HG03097 (cell line): ENCODE measurements around the gene USP15.

Experiments used
- ATAC-seq: cut with Tn5 transposase; IDR thresholded peaks from one replicate; pipeline ENCODE4 v1.9.1; 2021; ENCODE audit not compliant: unreplicated experiment, low FRiP score

The USP15 gene

DNA sequence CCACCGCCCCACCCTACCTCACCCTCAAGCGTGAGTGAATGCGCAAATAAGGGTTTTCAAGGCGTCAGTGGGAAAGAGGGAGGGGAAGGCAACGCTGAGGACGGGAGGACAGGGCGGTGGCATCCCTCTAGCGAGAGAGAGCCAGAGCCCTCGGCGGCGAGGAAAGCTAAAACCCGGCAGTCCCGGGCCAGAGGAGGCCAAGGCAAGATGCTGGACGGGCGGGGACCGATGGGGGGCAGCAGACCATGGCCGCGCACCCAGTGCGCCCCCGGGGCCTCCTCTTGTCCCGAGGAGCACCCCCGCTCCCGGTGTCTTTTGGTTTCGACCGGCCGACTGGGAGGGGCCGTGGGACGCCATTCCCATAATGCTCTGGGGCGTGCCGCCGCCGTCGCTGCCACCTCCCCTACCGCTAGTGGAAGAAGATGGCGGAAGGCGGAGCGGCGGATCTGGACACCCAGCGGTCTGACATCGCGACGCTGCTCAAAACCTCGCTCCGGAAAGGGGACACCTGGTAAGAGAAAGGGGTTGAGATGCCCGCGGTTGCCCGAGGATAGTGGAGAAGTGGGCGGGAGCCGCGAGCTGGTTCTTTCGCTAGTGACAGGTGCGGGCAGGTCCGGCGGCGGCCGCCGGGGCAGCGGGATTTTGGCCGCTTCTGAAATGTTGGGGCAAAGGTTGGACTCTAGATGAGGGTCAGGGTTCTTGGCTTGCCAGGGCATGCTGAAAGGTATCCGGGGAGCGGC is at the start of gene USP15:
Gene USP15, plus strand, starts transcription at position 412 of the 740 bp plus-strand sequence. Its CDS starts 11 bp downstream, at position 423.
- ATAC-seq: peak; percentile 76

GRCh38 chr12:62210422-62210821 is 49.8 kb upstream of the USP15 start:
- ATAC-seq: peak; percentile 61

- ATAC-seq: no peak
Observed at GRCh38 chr12:62211510-62211909, 48.7 kb upstream of the USP15 start.

DNA sequence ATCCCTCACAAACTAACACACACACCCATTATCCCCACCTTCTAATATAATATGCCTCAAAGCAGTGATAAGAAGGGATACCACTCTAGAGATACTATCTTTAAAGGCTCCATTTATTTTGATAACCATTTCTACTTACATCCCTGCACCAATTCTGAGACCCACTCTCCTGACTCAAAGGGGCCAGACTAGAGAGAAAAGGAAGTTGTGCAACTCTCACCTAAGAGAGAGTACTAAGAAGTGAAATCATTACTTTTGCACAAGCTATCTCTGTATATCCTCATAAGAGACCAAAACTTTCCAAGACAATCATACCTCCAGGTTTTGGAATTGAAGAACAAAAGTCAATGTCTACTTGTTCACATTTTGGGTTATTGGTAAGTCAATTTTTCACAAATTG is 45.4 kb upstream of the USP15 start:
- no peak for ATAC-seq

GRCh38 chr12:62215506-62215905 is 44.7 kb upstream of the USP15 start:
- no peak for ATAC-seq

- ATAC-seq: no peak
Observed at GRCh38 chr12:62217466-62218194, 42.6 kb upstream of the USP15 start.

GRCh38 chr12:62221107-62221506 is 39.1 kb upstream of the USP15 start:
- no peak for ATAC-seq

DNA sequence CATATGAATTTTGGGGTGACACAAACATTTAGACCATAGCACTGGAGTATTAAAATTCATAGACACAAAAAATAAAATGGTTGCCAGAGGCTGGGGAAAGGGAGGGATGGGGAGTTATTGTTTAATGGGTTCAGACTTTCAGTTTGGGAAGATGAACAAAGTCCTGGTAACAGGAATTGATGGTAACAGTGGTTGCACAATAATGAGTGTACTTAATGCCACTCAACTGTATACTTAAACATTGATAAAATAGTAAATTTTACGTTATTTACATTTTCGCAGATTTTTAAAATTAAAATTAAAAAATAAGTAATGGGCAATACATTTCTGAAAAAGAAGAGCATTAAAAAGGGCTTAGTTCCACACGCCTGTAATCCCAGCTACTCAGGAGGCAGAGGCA is 35.6 kb upstream of the USP15 start:
- no peak for ATAC-seq

DNA sequence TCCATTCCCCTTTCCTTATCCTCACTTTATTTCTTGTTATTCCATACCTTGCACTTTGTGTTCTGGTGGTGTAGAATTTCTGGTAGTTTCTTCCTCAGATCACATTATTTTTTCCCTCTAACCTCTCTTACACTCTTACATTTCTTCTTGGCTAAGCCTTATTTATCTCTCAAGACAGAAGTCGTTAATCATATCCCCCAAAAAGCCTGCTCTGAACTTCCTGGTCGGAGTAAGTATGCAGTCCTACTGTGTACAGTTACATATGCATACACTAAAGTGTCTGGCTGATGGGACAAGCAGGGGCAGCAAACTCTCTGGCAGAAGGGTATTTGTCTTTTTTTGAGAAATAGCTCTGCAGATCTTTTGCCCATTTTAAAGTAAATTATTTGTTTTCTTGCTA is 33.1 kb upstream of the USP15 start:
- no peak for ATAC-seq

GRCh38 chr12:62230652-62231051 is 29.6 kb upstream of the USP15 start:
- no peak for ATAC-seq

DNA sequence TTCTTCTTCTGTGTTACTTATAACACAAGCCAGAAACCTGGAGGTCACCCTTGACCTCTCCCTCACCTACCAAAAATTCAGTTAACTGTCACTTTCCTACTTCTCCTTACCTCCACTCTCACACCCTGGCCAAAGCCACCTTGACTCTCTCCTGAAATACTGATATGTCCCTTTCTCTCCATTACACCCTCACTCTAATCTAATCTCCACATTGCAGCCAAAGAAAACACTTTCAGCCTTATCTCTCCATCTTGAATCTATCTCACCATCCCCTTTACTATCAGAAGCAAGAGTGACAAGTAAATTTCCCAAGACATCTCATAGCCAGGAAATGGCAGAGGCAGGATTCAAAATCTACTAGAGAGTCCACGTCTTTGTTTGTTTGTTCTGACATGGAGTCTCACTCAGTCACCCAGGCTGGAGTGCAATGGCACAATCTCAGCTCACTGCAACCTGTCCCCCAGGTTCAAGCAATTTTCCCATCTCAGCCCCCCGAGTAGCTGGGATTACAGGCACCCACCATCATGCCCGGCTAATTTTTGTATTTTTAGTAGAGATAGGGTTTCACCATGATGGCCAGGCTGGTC is 28.0 kb upstream of the USP15 start:
- no peak for ATAC-seq

GRCh38 chr12:62233805-62234204 is 26.4 kb upstream of the USP15 start:
- ATAC-seq: no peak

- no peak for ATAC-seq
Observed at GRCh38 chr12:62239571-62239970, 20.6 kb upstream of the USP15 start.

DNA sequence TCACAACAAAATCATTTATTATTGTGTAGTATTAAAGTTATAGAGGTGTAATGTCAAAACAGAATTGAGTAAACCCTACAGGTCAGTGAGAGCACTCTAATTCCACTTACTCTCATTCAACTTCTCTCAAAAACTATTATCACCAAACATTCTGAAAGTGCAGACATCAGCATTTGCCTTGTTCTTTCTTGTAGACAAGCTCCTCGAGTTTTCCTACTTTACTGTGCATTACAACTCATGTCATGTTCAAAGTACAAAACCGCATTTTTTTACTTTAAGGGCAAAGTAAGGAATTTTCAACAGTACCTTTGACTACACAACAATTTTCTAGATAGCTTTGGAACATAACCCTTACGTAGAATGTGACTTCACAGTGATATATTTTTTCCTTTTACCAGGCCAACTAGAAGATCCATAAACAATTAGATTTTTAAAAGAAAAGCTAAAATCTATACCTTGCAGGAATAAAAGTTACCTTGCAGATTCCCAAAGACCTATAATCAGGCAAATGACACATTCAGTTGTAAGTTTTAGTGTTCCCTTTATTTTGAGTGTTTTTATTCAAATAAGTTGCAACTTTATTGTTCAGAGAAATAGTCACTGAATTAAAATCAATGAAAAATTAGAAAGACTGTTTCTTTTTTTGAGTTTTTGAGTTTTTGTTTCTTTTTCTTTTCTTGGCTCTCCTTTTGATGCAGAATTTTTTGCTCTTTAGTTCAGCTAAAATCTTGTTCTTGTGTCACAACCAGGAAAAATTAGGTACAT is 12.7 kb upstream of the USP15 start:
- no peak for ATAC-seq

DNA sequence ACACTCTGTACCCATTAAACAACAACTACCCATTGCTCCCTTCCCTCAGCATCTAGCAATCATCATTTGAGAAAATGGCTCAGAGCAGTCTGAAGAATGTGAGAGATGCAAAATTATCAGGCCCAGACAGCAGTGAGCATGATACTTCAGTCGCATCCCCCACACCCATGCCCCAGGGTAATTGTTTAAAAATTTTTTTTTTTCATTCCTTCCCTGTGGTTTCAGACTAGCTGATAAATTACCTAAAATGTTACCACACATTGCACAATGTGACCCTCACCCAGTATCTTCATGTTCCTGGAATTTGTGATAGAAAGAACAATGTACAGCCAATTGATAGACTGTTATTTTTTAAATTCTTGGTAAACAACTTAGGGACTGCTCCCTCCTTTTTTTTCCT is 11.3 kb upstream of the USP15 start:
- ATAC-seq: no peak

DNA sequence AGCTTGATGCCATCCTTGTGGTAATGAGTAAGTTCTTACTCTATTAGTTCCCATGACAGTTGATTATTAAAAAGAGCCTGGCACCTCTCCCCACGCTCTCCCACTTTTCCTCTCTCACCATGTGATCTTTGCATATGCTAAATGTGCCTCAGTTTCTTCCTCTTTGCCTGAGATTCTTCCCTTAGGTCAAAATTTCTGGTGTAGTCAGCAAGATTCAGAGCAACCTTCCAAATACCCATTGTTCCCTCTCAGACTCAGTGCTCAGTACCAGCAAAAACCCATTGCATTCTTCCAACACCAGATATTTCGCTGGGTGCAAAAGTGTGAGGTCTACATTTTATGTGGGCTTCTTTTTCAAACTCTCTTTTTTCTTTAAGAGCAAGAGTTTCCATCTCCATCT is 10.8 kb upstream of the USP15 start:
- no peak for ATAC-seq

DNA sequence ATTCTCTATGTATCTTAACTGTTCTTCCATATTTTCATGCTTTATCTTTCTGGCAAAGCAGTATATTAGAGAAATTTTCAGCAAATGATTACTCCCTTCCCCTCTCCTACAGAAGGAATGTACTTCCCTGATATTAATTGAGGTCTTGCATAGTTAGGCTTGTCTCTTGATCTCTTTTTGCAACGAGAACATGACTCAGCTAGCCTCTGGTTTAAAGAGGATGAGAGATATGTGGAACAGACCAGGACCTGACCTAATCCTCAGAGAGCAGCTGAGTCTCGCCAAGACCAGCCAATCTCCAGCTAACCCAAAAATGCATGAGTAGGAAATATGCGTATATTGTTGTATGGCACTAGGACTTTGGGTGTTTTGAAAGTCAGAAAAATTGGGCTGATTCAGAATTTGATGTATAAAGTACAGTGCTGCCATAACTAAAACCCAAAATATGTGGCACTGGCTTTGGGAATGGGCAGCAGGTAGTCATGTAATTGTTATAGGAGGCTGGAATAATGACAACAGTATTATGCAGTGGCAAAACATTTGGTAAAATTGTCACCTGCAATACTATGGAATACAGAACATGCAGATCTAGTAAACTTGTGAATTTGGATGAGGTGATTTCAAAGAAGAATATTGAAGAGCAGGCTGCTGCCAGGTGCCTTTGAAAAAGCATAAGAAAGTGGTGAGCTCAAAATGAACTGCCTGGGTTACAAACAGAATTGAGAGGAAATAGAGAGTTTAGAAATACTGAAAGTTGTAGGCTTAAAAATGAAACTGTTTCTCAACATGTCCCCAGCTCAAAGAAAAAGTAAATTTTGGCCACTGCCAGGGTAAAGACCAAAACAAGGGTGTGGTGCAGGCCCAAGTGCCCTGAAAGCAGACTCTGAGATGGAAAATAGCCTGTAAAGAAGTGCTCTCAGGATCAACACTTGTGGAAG is 9.3 kb upstream of the USP15 start:
- peak; percentile 93 for ATAC-seq

- peak; percentile 30 for ATAC-seq
Observed at GRCh38 chr12:62251609-62251958, 8.6 kb upstream of the USP15 start.

GRCh38 chr12:62252576-62252975 is 7.6 kb upstream of the USP15 start:
- ATAC-seq: no peak

DNA sequence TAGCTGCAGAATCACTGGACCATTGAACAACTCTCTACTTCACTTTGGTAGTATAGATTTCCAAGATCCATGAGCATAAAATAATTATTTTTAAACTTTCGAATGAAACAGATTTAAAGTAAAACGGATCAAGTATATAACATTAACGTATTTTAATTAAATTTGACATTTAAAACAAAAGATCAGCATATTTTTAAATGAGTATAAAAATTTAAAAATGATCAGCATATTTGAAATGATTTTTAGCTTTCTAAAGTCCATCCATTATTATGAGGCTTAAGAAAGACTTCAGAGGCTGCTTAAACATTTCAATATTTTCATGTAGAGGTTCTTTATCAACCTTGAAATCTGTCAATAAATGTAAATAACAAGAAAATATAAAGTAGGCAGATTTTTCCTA is 5.2 kb upstream of the USP15 start:
- ATAC-seq: no peak
